Measurements from ENCODE around the gene GPR37L1. TPM values are rescaled to one million over a fixed set of nuclear protein-coding genes. Genes with fewer than 3 reads are reported as not detected.

The GPR37L1 gene
- total and polyA plus RNA-seq, 2 of the 4 experiments (the other 2 are of a cell fraction), result 0.02 TPM; not detected in 1

GRCh38 chr1:202176949-202177927 lies 54.5 kb downstream of the GPR37L1 start:
- Histone ChIP-seq H3K36me3 (ENCODE audit: control insufficient read depth, insufficient read depth, low read length) (no peaks in the 10 kb centered on the region), H3K9me3 (ENCODE audit: control insufficient read depth, insufficient read depth, low read length) (no peaks in the 10 kb centered on the region), H2AK5ac (ENCODE audit: low read depth, low read length) (no peak overlapping the region), H2AFZ (replicated peaks; ENCODE audit: low read length, poor library complexity) (no peak overlapping the region), H4K20me1 (ENCODE audit: insufficient read depth, low read length) (no peaks in the 10 kb centered on the region), H4K5ac (ENCODE audit: low read depth, low read length) (no peak overlapping the region), H3K18ac (ENCODE audit: low read depth, low read length) (no peak overlapping the region), H3K27ac (ENCODE audit: insufficient read depth, low read length) (no peak overlapping the region), H3K4me1 (ENCODE audit: control insufficient read depth, insufficient read depth, low read length) (no peaks in the 10 kb centered on the region), H3K4me2 (ENCODE audit: low read depth, low read length) (no peak overlapping the region), H3K4ac (ENCODE audit: low read depth, low read length) (no peak overlapping the region), H4K8ac (ENCODE audit: low read depth in 2 of 2, low read length in 2 of 2) (no peak overlapping the region), H3K14ac (replicated peaks; ENCODE audit: low read depth, low read length) (no peak overlapping the region), H2BK120ac (ENCODE audit: low read depth, low read length) (no peak overlapping the region), H3K79me1 (ENCODE audit: low read depth in 1 of 2, low read length in 2 of 2) (no peaks in the 10 kb centered on the region), H2BK5ac (ENCODE audit: low read depth, low read length, poor library complexity, severe bottlenecking) (no peak overlapping the region), H2BK15ac (ENCODE audit: low read depth, low read length) (no peak overlapping the region), H3K4me3 (ENCODE audit: insufficient read depth, low read depth, low read length) (no peak overlapping the region), H3K23ac (ENCODE audit: low read depth, low read length) (no peak overlapping the region), H3K56ac (ENCODE audit: extremely low read depth, insufficient read depth, low read length) (no peak overlapping the region), H3K27me3 (ENCODE audit: control insufficient read depth, insufficient read depth, low read length) (peaks cover 59% of the 10 kb centered on the region), H3K9me1 (ENCODE audit: insufficient read depth, low read length) (no peaks in the 10 kb centered on the region), H4K91ac (ENCODE audit: insufficient read depth, low read depth, low read length) (no peak overlapping the region), H2AK9ac (replicated peaks; ENCODE audit: low read depth, low read length, poor library complexity) (no peak overlapping the region), H2BK20ac (ENCODE audit: low read depth, low read length) (no peak overlapping the region), H3K9ac (ENCODE audit: low read depth, low read length) (no peak overlapping the region)
- no TSS peak for BruUV-seq (replicated peaks)
- DNase-seq, result no peak
- in situ Hi-C loops (cut with MboI; ENCODE audit: low sequenced_read_pairs), result no loop called here
- ATAC-seq (ENCODE audit: low read depth), result no peak
- ChIA-PET POLR2A (ENCODE audit: unreplicated experiment) (no interaction called here), CTCF (no interaction called here)
- WGBS, 2 experiments (ENCODE audit: extremely low coverage in 2 of 2, insufficient read length in 1 of 2), result 90% methylated on average over 15 of the region's 29 CpGs; no CpG with 5 or more reads in 1 of the 2 experiments
- dilution Hi-C loops (cut with HindIII; ENCODE audit: low sequenced_read_pairs, unreplicated experiment), result no loop called here
- intact Hi-C loops (cut with micrococcal nuclease), result no loop called here
- no peak for TF ChIP-seq BHLHE40 (IDR thresholded peaks at IDR 0.05; ENCODE audit: low read depth, low read length)
- TF ChIP-seq RCOR1 (IDR thresholded peaks at IDR 0.05; ENCODE audit: insufficient replicate concordance, low read length), result no peak
- no peak for TF ChIP-seq CEBPB (IDR thresholded peaks at IDR 0.05; ENCODE audit: low read depth, low read length)
- no peak for TF ChIP-seq CTCF (conservative IDR thresholded peaks at IDR 0.05; ENCODE audit: low read depth, low read length)
- TF ChIP-seq SMC3 (IDR thresholded peaks at IDR 0.05; ENCODE audit: low read depth, low read length), result no peak
- TF ChIP-seq MAZ (IDR thresholded peaks at IDR 0.05; ENCODE audit: borderline replicate concordance, low read depth, low read length), result no peak
- TF ChIP-seq USF2 (IDR thresholded peaks at IDR 0.05; ENCODE audit: low read depth, low read length), result no peak
- no peak for TF ChIP-seq CHD1 (IDR thresholded peaks at IDR 0.05; ENCODE audit: low read depth, low read length)
- no peak for TF ChIP-seq MXI1 (IDR thresholded peaks at IDR 0.05; ENCODE audit: borderline replicate concordance, low read depth, low read length)
- TF ChIP-seq FOS (IDR thresholded peaks at IDR 0.05; ENCODE audit: low read depth, low read length), result no peak
- no peak for TF ChIP-seq NFE2L2 (IDR thresholded peaks at IDR 0.05; ENCODE audit: low read depth, low read length)
- no peak for TF ChIP-seq POLR2A (IDR thresholded peaks at IDR 0.05; ENCODE audit: low read depth, low read length)
- no peak for TF ChIP-seq RFX5 (IDR thresholded peaks at IDR 0.05; ENCODE audit: low read depth, low read length)
- TF ChIP-seq RAD21 (IDR thresholded peaks at IDR 0.05; ENCODE audit: low read length), result no peak
- TF ChIP-seq MAFK (IDR thresholded peaks at IDR 0.05; ENCODE audit: low read depth, low read length), result no peak

All from IMR-90 (cell line).